H1 (cell line): ENCODE measurements around the gene GMPPA. TPM values are rescaled to one million over a fixed set of nuclear protein-coding genes. Genes with fewer than 3 reads are reported as not detected.

Experiments used
- HDAC2 ChIP-seq, 2 experiments: fragments of 300-600 bp in 1 of 2; sonication (generic) in 1 of 2; IDR thresholded peaks; 2 replicates each; pipeline ENCODE4 v1.6.1; 2011 to 2012; ENCODE audit warnings: low read depth in 2 of 2, low read length in 2 of 2, mild to moderate bottlenecking in 2 of 2, moderate library complexity in 2 of 2, borderline replicate concordance in 1 of 2, inconsistent platforms in 1 of 2
- NANOG ChIP-seq: IDR thresholded peaks from 2 replicates; pipeline ENCODE4 v1.6.1; 2011; ENCODE audit warnings: low read length, low read depth, mild to moderate bottlenecking, inconsistent platforms; ENCODE audit not compliant: insufficient read depth, poor library complexity, severe bottlenecking
- polyA plus RNA-seq, 7 experiments: library from polyadenylated mRNA; depleted of rRNA in 3 of 7; stranded (reverse) in 5 of 7; unstranded in 2 of 7; fragments of >200 nt in 5 of 7; fragments of 200-250 nt in 2 of 7; gene quantifications; 1 replicate in 5 of 7; 2 replicates in 1 of 7; 4 replicates in 1 of 7; pipeline versions ENCODE4 v1.2.1 to v1.2.3, GENCODE V29; 2011 to 2013; ENCODE audit warnings: missing spikeins in 2 of 7, mixed read lengths in 2 of 7
- total RNA-seq: library from RNA; stranded (reverse); fragmentation: NEBNext Ultra II Directional; extraction: Animal tissue kit (Norgen Biotek cat#: 25700); gene quantifications from 2 replicates; pipeline ENCODE4 v1.2.1, GENCODE V29; 2021
- TF ChIP-seq, protein P1 (sequence below): fragments of 300-600 bp; sonication (generic); IDR thresholded peaks from 2 replicates; pipeline ENCODE4 v1.7.1; 2012; ENCODE audit warnings: low read length, moderate library complexity, mild to moderate bottlenecking, inconsistent platforms; ENCODE audit not compliant: insufficient replicate concordance

Gene GMPPA
- total and polyA plus RNA-seq, 2 of the 8 experiments (the other 6 are each of a cell fraction or from before 2014, with no cell fraction given), result 34.3 to 98.8 TPM

DNA sequence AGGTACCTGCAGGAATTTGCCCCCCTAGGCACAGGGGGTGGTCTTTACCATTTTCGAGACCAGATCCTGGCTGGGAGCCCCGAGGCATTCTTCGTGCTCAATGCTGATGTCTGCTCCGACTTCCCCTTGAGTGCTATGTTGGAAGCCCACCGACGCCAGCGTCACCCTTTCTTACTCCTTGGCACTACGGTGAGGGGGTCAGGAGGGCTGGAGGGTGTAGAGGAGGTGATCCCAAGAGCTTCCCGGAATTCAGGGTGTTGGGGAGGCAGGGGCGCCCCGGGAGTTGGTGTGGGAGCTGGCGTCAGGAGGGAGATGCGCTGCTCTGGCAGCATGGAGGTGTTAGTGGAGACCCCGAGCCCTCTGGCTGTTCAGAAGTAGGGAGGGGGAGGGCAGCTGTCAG is 3.2 kb downstream of the GMPPA start (continued):
- TF ChIP-seq, protein P1, sequence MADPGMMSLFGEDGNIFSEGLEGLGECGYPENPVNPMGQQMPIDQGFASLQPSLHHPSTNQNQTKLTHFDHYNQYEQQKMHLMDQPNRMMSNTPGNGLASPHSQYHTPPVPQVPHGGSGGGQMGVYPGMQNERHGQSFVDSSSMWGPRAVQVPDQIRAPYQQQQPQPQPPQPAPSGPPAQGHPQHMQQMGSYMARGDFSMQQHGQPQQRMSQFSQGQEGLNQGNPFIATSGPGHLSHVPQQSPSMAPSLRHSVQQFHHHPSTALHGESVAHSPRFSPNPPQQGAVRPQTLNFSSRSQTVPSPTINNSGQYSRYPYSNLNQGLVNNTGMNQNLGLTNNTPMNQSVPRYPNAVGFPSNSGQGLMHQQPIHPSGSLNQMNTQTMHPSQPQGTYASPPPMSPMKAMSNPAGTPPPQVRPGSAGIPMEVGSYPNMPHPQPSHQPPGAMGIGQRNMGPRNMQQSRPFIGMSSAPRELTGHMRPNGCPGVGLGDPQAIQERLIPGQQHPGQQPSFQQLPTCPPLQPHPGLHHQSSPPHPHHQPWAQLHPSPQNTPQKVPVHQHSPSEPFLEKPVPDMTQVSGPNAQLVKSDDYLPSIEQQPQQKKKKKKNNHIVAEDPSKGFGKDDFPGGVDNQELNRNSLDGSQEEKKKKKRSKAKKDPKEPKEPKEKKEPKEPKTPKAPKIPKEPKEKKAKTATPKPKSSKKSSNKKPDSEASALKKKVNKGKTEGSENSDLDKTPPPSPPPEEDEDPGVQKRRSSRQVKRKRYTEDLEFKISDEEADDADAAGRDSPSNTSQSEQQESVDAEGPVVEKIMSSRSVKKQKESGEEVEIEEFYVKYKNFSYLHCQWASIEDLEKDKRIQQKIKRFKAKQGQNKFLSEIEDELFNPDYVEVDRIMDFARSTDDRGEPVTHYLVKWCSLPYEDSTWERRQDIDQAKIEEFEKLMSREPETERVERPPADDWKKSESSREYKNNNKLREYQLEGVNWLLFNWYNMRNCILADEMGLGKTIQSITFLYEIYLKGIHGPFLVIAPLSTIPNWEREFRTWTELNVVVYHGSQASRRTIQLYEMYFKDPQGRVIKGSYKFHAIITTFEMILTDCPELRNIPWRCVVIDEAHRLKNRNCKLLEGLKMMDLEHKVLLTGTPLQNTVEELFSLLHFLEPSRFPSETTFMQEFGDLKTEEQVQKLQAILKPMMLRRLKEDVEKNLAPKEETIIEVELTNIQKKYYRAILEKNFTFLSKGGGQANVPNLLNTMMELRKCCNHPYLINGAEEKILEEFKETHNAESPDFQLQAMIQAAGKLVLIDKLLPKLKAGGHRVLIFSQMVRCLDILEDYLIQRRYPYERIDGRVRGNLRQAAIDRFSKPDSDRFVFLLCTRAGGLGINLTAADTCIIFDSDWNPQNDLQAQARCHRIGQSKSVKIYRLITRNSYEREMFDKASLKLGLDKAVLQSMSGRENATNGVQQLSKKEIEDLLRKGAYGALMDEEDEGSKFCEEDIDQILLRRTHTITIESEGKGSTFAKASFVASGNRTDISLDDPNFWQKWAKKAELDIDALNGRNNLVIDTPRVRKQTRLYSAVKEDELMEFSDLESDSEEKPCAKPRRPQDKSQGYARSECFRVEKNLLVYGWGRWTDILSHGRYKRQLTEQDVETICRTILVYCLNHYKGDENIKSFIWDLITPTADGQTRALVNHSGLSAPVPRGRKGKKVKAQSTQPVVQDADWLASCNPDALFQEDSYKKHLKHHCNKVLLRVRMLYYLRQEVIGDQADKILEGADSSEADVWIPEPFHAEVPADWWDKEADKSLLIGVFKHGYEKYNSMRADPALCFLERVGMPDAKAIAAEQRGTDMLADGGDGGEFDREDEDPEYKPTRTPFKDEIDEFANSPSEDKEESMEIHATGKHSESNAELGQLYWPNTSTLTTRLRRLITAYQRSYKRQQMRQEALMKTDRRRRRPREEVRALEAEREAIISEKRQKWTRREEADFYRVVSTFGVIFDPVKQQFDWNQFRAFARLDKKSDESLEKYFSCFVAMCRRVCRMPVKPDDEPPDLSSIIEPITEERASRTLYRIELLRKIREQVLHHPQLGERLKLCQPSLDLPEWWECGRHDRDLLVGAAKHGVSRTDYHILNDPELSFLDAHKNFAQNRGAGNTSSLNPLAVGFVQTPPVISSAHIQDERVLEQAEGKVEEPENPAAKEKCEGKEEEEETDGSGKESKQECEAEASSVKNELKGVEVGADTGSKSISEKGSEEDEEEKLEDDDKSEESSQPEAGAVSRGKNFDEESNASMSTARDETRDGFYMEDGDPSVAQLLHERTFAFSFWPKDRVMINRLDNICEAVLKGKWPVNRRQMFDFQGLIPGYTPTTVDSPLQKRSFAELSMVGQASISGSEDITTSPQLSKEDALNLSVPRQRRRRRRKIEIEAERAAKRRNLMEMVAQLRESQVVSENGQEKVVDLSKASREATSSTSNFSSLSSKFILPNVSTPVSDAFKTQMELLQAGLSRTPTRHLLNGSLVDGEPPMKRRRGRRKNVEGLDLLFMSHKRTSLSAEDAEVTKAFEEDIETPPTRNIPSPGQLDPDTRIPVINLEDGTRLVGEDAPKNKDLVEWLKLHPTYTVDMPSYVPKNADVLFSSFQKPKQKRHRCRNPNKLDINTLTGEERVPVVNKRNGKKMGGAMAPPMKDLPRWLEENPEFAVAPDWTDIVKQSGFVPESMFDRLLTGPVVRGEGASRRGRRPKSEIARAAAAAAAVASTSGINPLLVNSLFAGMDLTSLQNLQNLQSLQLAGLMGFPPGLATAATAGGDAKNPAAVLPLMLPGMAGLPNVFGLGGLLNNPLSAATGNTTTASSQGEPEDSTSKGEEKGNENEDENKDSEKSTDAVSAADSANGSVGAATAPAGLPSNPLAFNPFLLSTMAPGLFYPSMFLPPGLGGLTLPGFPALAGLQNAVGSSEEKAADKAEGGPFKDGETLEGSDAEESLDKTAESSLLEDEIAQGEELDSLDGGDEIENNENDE, result no peak
- TF ChIP-seq NANOG (no peak), HDAC2 (IDR thresholded peaks at IDR 0.05; ENCODE audit: borderline replicate concordance in 1 of 2, low read depth in 2 of 2, low read length in 2 of 2) (no peak)
